Renal pelvis (tissue), 4 donors: Measurements from ENCODE around the gene NUP98. TPM values are rescaled to one million over a fixed set of nuclear protein-coding genes. Genes with fewer than 3 reads are reported as not detected.
"Not testable (repeated sequence)": the region's sequence is repeated elsewhere in the genome, so short reads cannot be mapped to it uniquely, and the experiment has no call there.

ENCODE experiments used
- DNase-seq: peaks from one replicate; pipeline ENCODE4 v3.0.0-alpha.2; 2013
- polyA plus RNA-seq, 3 donors: library from polyadenylated mRNA; unstranded; fragments of 120-200 nt; gene quantifications; one replicate each; pipeline ENCODE4 v1.2.1, GENCODE V29; 2013; ENCODE audit not compliant: insufficient read length in 3 of 3

Gene NUP98
- polyA plus RNA-seq, 3 donors, result 61.9 to 69.5 (median 66.6) TPM

- DNase-seq, result no peak
Observed at GRCh38 chr11:3674189-3674588, 123.2 kb downstream of the NUP98 start.

GRCh38 chr11:3671334-3672254, 125.8 kb downstream of the NUP98 start, which contains the start of gene CHRNA10:
Gene CHRNA10, minus strand, starts transcription at chr11:3671384. Its CDS starts 72 bp downstream, at chr11:3671312.
- peak; percentile 37 for DNase-seq

- DNase-seq, result no peak
Observed at GRCh38 chr11:3669742-3670183, 127.6 kb downstream of the NUP98 start.

GRCh38 chr11:3669128-3669527, 128.2 kb downstream of the NUP98 start:
- DNase-seq, result no peak

- no peak for DNase-seq
Observed at GRCh38 chr11:3667149-3668035, 130.0 kb downstream of the NUP98 start.

- DNase-seq, result no peak
Observed at GRCh38 chr11:3666023-3666530, 131.3 kb downstream of the NUP98 start.

- DNase-seq, result no peak
Observed at GRCh38 chr11:3665336-3666022, 131.9 kb downstream of the NUP98 start.

GRCh38 chr11:3664032-3664630, 133.2 kb downstream of the NUP98 start:
- DNase-seq, result no peak

GRCh38 chr11:3662856-3663255, 134.5 kb downstream of the NUP98 start:
- no peak for DNase-seq

- no peak for DNase-seq
Observed at GRCh38 chr11:3660960-3661359, 136.4 kb downstream of the NUP98 start.

GRCh38 chr11:3659595-3660515, 137.5 kb downstream of the NUP98 start:
- DNase-seq, result no peak

- no peak for DNase-seq
Observed at GRCh38 chr11:3658252-3658651, 139.1 kb downstream of the NUP98 start.

- DNase-seq, result not testable (repeated sequence)
Observed at GRCh38 chr11:3657331-3657730, 140.0 kb downstream of the NUP98 start.

- no peak for DNase-seq
Observed at GRCh38 chr11:3655547-3655946, 141.8 kb downstream of the NUP98 start.

- DNase-seq, result not testable (repeated sequence)
Observed at GRCh38 chr11:3652514-3652913, 144.8 kb downstream of the NUP98 start.

- not testable (repeated sequence) for DNase-seq
Observed at GRCh38 chr11:3649374-3649773, 148.0 kb downstream of the NUP98 start.

GRCh38 chr11:3648843-3649242, 148.5 kb downstream of the NUP98 start:
- DNase-seq, result not testable (repeated sequence)

GRCh38 chr11:3645552-3645951, 151.8 kb downstream of the NUP98 start:
- no peak for DNase-seq

- no peak for DNase-seq
Observed at GRCh38 chr11:3644817-3645235, 152.5 kb downstream of the NUP98 start, which contains the start of gene ART1. Gene ART1, plus strand, starts transcription at chr11:3645128. Its CDS starts 14,086 bp downstream, at chr11:3659214.

- not testable (repeated sequence) for DNase-seq
Observed at GRCh38 chr11:3643102-3643546, 154.2 kb downstream of the NUP98 start.
